ENCODE results near the gene PBOV1. TPM values are rescaled to one million over a fixed set of nuclear protein-coding genes. Genes with fewer than 3 reads are reported as not detected.

The PBOV1 gene
- total RNA-seq, 1 donor from 2014 or later: not detected

DNA sequence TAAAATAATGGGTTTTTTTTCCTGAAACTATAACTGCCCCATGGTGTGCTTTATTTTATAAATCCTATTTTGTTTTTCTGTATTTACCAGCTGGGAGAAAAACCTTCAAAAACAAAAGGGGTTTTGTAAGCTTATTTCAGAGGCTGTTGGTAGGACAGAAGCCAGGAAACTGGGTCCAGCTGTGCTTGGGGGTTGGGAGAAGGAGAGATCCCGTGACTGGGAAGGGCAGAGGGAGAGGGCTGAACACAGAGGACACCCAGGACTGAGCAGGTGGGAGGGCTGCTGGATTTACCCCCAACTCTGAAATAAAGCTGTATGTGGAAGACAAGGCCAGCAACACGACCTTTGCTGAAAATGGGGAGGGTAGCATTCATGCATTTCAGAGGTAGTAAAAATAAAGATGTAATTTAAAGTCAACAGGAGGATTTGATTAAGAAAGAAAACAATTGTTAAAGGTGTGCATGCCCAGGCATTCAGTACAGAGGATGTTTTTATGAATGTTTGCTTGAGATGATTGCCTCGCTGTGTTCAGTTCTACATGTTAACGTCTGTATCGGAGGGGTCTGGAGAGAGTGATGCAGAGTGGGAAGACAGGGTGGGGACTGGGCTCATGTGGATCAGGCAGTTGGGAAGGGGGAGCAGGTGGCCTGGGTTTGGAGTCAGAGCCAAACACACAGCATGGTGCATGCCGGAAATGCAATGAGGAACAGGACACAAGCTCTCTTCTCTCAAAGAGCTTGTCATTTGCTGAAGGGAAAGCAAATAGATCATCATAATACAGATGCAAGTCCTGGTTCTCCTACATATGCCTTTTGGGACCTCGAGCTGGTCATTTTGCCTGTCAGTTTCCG is 35.1 kb downstream of the PBOV1 start:
- TF ChIP-seq POLR2AphosphoS5 (IDR thresholded peaks at IDR 0.05; ENCODE audit: insufficient read depth in 1 of 2, low read depth in 1 of 2) (no peak), CTCF (IDR thresholded peaks at IDR 0.05) (no peak), POLR2A (IDR thresholded peaks at IDR 0.05) (no peak)
- no peaks in the 10 kb centered on the region for H3K36me3 ChIP-seq
- H3K27me3 ChIP-seq: no peaks in the 10 kb centered on the region
- intact Hi-C loops (cut with DNase I): no loop called here
- H3K9me3 ChIP-seq: no peaks in the 10 kb centered on the region
- no peak overlapping the region for H3K27ac ChIP-seq
- H3K4me1 ChIP-seq: no peaks in the 10 kb centered on the region
- DNase-seq (ENCODE audit: extremely low spot score in 2 of 2): no peak
- no peak overlapping the region for H3K4me3 ChIP-seq

- Histone ChIP-seq H3K4me1 (no peaks in the 10 kb centered on the region), H3K36me3 (no peaks in the 10 kb centered on the region), H3K4me3 (no peak overlapping the region), H3K27ac (no peak overlapping the region), H3K27me3 (no peaks in the 10 kb centered on the region), H3K9me3 (no peaks in the 10 kb centered on the region)
- TF ChIP-seq POLR2AphosphoS5 (IDR thresholded peaks at IDR 0.05; ENCODE audit: insufficient read depth in 1 of 2, low read depth in 1 of 2) (no peak), POLR2A (IDR thresholded peaks at IDR 0.05) (no peak), CTCF (IDR thresholded peaks at IDR 0.05) (no peak)
- intact Hi-C loops (cut with DNase I): no loop called here
- no peak for DNase-seq (ENCODE audit: extremely low spot score in 2 of 2)
These were observed 41.5 kb downstream of the PBOV1 start for GRCh38 chr6:138176652-138177232.

GRCh38 chr6:138175596-138175995 is 42.7 kb downstream of the PBOV1 start:
- DNase-seq (ENCODE audit: extremely low spot score in 2 of 2): no peak
- Histone ChIP-seq H3K4me3 (no peak overlapping the region), H3K27me3 (no peaks in the 10 kb centered on the region), H3K27ac (no peak overlapping the region), H3K9me3 (no peaks in the 10 kb centered on the region), H3K36me3 (no peaks in the 10 kb centered on the region), H3K4me1 (no peaks in the 10 kb centered on the region)
- TF ChIP-seq POLR2A (IDR thresholded peaks at IDR 0.05) (no peak), POLR2AphosphoS5 (IDR thresholded peaks at IDR 0.05; ENCODE audit: insufficient read depth in 1 of 2, low read depth in 1 of 2) (no peak), CTCF (IDR thresholded peaks at IDR 0.05) (no peak)
- intact Hi-C loops (cut with DNase I): no loop called here

Other genes starting within 250 kb of the PBOV1 start
- 279 TPM for gene PERP, start 111.1 kb downstream of the PBOV1 start, total RNA-seq
- 2.2 TPM for gene ARFGEF3, start 56.6 kb downstream of the PBOV1 start, total RNA-seq
- not detected for gene SMIM28, start 159.4 kb upstream of the PBOV1 start, total RNA-seq
- gene HEBP2, start 185.7 kb upstream of the PBOV1 start, total RNA-seq: 62.4 TPM